Peyer's patch (tissue), 4 donors: ENCODE results near the gene GALNT9. TPM values are rescaled to one million over a fixed set of nuclear protein-coding genes. Genes with fewer than 3 reads are reported as not detected.

Experiments used
- DNase-seq, 3 donors: peaks; one replicate each; pipeline ENCODE4 v3.0.0-alpha.2; 2017 to 2019
- H3K27ac ChIP-seq, 4 donors: fragments of 200-600 bp; sonication (generic); one replicate each; pipeline ENCODE4 v1.5.1; 2016 to 2019
- H3K27me3 ChIP-seq, 2 donors: fragments of 200-600 bp; sonication (generic); one replicate each; pipeline ENCODE4 v1.5.1; 2019
- H3K36me3 ChIP-seq, 3 donors: fragments of 200-600 bp; sonication (generic); one replicate each; pipeline ENCODE4 v1.5.1; 2016 to 2019
- H3K4me1 ChIP-seq, 4 donors: fragments of 200-600 bp; sonication (generic); one replicate each; pipeline ENCODE4 v1.5.1; 2016 to 2019
- H3K4me3 ChIP-seq, 4 donors: fragments of 200-600 bp; sonication (generic); 1 replicate in 3 of 4; 2 replicates in 1 of 4; pipeline ENCODE4 v1.5.1; 2016 to 2019; ENCODE audit warnings: mild to moderate bottlenecking in 1 of 4
- H3K9me3 ChIP-seq, 4 donors: fragments of 200-600 bp; sonication (generic); one replicate each; pipeline ENCODE4 v1.5.1; 2016 to 2019; ENCODE audit warnings: mild to moderate bottlenecking in 1 of 4
- POLR2A ChIP-seq, 2 donors: fragments of 450-650 bp; IDR thresholded peaks; one replicate each; pipeline ENCODE4 v1.5.1; 2017; ENCODE audit warnings: antibody characterized with exemption in 2 of 2, mild to moderate bottlenecking in 2 of 2, moderate library complexity in 2 of 2
- total RNA-seq, 4 donors: library from RNA; depleted of rRNA; stranded (reverse); fragments of >200 nt; gene quantifications; one replicate each; pipeline ENCODE4 v1.1.0, GENCODE V29; 2016
- TF ChIP-seq, protein P1 (sequence below), 6 experiments: fragments of 450-650 bp in 4 of 6; fragments of 200-600 bp in 2 of 6; sonication (generic) in 1 of 6; IDR thresholded peaks; one replicate each; pipeline ENCODE4 v1.5.1; 2017 to 2019; ENCODE audit warnings: antibody characterized with exemption in 6 of 6, mild to moderate bottlenecking in 3 of 6, moderate library complexity in 1 of 6

GALNT9 gene
- total RNA-seq, 4 donors from 2014 or later = not detected

DNA sequence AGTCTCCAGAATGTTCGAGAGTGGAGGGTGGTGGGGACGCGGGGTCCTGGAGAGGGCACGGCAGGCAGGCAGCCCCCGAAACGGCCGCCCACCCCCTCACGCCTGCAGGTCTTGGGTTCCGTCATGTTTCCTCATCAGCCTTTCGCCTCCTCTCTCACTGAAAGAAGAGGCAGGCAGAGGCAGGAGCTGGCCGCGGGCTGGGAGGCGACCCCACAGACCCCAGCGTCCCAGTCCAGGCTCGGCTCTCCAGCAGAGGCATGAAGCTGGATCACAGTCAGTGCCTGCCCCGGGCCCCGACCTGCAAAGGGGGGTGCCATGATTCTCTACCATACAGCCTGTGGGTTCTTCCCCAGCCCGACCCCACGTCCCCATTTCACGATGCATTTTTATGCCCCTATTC lies 13.4 kb downstream of the GALNT9 start:
- Histone ChIP-seq H3K27ac (no peak overlapping the region), H3K4me1 (no peaks in the 10 kb centered on the region), H3K27me3 (no peaks in the 10 kb centered on the region), H3K36me3 (no peaks in the 10 kb centered on the region), H3K4me3 (no peak overlapping the region), H3K9me3 (peaks cover 0 to 7% (median 0%) of the 10 kb centered on the region in 4 donors)
- DNase-seq = no peak
- TF ChIP-seq POLR2A (IDR thresholded peaks at IDR 0.05) = no peak
- TF ChIP-seq, protein P1, sequence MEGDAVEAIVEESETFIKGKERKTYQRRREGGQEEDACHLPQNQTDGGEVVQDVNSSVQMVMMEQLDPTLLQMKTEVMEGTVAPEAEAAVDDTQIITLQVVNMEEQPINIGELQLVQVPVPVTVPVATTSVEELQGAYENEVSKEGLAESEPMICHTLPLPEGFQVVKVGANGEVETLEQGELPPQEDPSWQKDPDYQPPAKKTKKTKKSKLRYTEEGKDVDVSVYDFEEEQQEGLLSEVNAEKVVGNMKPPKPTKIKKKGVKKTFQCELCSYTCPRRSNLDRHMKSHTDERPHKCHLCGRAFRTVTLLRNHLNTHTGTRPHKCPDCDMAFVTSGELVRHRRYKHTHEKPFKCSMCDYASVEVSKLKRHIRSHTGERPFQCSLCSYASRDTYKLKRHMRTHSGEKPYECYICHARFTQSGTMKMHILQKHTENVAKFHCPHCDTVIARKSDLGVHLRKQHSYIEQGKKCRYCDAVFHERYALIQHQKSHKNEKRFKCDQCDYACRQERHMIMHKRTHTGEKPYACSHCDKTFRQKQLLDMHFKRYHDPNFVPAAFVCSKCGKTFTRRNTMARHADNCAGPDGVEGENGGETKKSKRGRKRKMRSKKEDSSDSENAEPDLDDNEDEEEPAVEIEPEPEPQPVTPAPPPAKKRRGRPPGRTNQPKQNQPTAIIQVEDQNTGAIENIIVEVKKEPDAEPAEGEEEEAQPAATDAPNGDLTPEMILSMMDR (IDR thresholded peaks at IDR 0.05) = no peak

- Histone ChIP-seq H3K36me3 (no peaks in the 10 kb centered on the region), H3K9me3 (peaks cover 0 to 9% (median 0%) of the 10 kb centered on the region in 4 donors), H3K4me3 (no peak overlapping the region), H3K27me3 (no peaks in the 10 kb centered on the region), H3K4me1 (no peaks in the 10 kb centered on the region), H3K27ac (no peak overlapping the region)
- DNase-seq = no peak
- TF ChIP-seq POLR2A (IDR thresholded peaks at IDR 0.05) = no peak
- TF ChIP-seq, protein P1 (IDR thresholded peaks at IDR 0.05) = no peak
These were observed 13.9 kb downstream of the GALNT9 start for GRCh38 chr12:132315507-132315906.

- H3K4me3 ChIP-seq = no peak overlapping the region
- H3K4me1 ChIP-seq = no peaks in the 10 kb centered on the region
- H3K36me3 ChIP-seq = no peaks in the 10 kb centered on the region
- no peak for DNase-seq
- H3K9me3 ChIP-seq = peaks cover 0 to 9% (median 0%) of the 10 kb centered on the region in 4 donors
- TF ChIP-seq POLR2A (IDR thresholded peaks at IDR 0.05) = no peak
- TF ChIP-seq, protein P1 (IDR thresholded peaks at IDR 0.05) = no peak
- no peak overlapping the region for H3K27ac ChIP-seq
- H3K27me3 ChIP-seq = no peaks in the 10 kb centered on the region
These were observed 14.7 kb downstream of the GALNT9 start for GRCh38 chr12:132314516-132315233.

DNA sequence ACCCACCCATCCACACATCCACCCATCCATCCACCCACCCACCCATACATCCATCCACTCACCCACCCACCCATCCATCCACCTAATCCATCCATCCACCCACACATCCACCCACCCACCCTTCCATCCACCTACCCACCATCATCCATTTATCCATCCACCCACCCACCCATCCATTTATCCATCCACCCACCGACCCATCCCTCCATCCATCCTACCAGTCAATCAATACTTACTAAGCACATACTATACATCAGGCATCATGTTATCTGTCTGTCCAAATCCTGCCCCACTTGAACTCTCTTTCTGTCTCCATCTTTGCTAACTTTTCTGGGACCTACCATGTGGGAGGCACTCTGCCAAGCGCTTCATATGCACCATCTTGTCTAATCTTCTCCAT lies 15.4 kb downstream of the GALNT9 start:
- Histone ChIP-seq H3K36me3 (no peaks in the 10 kb centered on the region), H3K27me3 (no peaks in the 10 kb centered on the region), H3K9me3 (peaks cover 0 to 9% (median 0%) of the 10 kb centered on the region in 4 donors), H3K4me1 (no peaks in the 10 kb centered on the region), H3K27ac (no peak overlapping the region), H3K4me3 (no peak overlapping the region)
- TF ChIP-seq, protein P1 (IDR thresholded peaks at IDR 0.05) = no peak
- TF ChIP-seq POLR2A (IDR thresholded peaks at IDR 0.05) = no peak
- no peak for DNase-seq

DNA sequence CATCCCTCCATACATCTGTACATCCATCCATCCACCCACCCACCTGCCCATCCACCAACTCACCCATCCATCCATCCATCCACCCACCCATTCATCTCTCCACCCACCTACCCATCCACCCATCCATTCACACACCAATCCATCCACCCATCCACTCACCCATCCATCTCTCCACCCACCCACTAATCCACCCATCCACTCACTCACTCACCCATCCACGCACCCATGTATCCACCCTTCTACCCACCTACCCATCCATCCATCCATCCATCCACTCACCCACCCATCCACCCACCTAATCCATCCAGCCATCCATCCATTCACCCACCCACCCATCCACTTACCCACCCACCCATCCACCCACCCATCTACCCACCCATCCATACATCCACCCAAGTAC lies 16.2 kb downstream of the GALNT9 start:
- no peak for TF ChIP-seq POLR2A (IDR thresholded peaks at IDR 0.05)
- TF ChIP-seq, protein P1 (IDR thresholded peaks at IDR 0.05) = no peak
- H3K27ac ChIP-seq = no peak overlapping the region
- no peaks in the 10 kb centered on the region for H3K27me3 ChIP-seq
- peaks cover 0 to 9% (median 0%) of the 10 kb centered on the region in 4 donors for H3K9me3 ChIP-seq
- no peak overlapping the region for H3K4me3 ChIP-seq
- H3K4me1 ChIP-seq = no peaks in the 10 kb centered on the region
- no peak for DNase-seq
- H3K36me3 ChIP-seq = no peaks in the 10 kb centered on the region
